NCI-H510A (cell line): ENCODE measurements around the gene C1orf167.
"Not testable (repeated sequence)": the region's sequence is repeated elsewhere in the genome, so short reads cannot be mapped to it uniquely, and the experiment has no call there.

Experiments
- DNase-seq: peaks from one replicate; lab custom pipeline; 2025; lab: John Stamatoyannopoulos, UW

C1orf167 gene

GRCh38 chr1:11800391-11800755 lies 38.4 kb downstream of the C1orf167 start:
- no peak for DNase-seq

- DNase-seq: no peak
These were observed 38.9 kb downstream of the C1orf167 start for GRCh38 chr1:11800756-11801433.

GRCh38 chr1:11802616-11802972 lies 40.6 kb downstream of the C1orf167 start:
- no peak for DNase-seq

- peak; percentile 99 for DNase-seq
These were observed 41.2 kb downstream of the C1orf167 start for GRCh38 chr1:11802973-11803885.

- not testable (repeated sequence) for DNase-seq
These were observed 42.1 kb downstream of the C1orf167 start for GRCh38 chr1:11803924-11804665.

- DNase-seq: peak; percentile 48
These were observed 42.9 kb downstream of the C1orf167 start for GRCh38 chr1:11804666-11805421.

GRCh38 chr1:11805422-11806306 lies 43.7 kb downstream of the C1orf167 start, which contains the start of the genes CLCN6 and MTHFR:
Gene CLCN6 (plus strand): TSS chr1:11806191. CDS start chr1:11806263, 72 bp downstream.
Gene MTHFR (minus strand): TSS chr1:11805964. CDS start chr1:11803116, 2,848 bp downstream.
- DNase-seq: peak; percentile 99

GRCh38 chr1:11806307-11806936 lies 44.4 kb downstream of the C1orf167 start:
- DNase-seq: peak; percentile 89

GRCh38 chr1:11807133-11807532 lies 45.1 kb downstream of the C1orf167 start:
- DNase-seq: no peak

- DNase-seq: no peak
These were observed 51.0 kb downstream of the C1orf167 start for GRCh38 chr1:11813021-11813420.

GRCh38 chr1:11817192-11817591 lies 55.2 kb downstream of the C1orf167 start:
- no peak for DNase-seq

GRCh38 chr1:11822091-11822490 lies 60.1 kb downstream of the C1orf167 start:
- DNase-seq: no peak

- no peak for DNase-seq
These were observed 61.6 kb downstream of the C1orf167 start for GRCh38 chr1:11823366-11824137.

GRCh38 chr1:11825131-11825530 lies 63.1 kb downstream of the C1orf167 start:
- DNase-seq: no peak

- DNase-seq: no peak
These were observed 65.0 kb downstream of the C1orf167 start for GRCh38 chr1:11826946-11827345.

GRCh38 chr1:11828511-11828910 lies 66.5 kb downstream of the C1orf167 start:
- DNase-seq: no peak

- peak; percentile 36 for DNase-seq
These were observed 70.1 kb downstream of the C1orf167 start for GRCh38 chr1:11831945-11832725.

GRCh38 chr1:11833497-11833896 lies 71.5 kb downstream of the C1orf167 start:
- no peak for DNase-seq

GRCh38 chr1:11833900-11834299 lies 71.9 kb downstream of the C1orf167 start:
- DNase-seq: no peak
